ENCODE results near the gene TENM3.

DNA sequence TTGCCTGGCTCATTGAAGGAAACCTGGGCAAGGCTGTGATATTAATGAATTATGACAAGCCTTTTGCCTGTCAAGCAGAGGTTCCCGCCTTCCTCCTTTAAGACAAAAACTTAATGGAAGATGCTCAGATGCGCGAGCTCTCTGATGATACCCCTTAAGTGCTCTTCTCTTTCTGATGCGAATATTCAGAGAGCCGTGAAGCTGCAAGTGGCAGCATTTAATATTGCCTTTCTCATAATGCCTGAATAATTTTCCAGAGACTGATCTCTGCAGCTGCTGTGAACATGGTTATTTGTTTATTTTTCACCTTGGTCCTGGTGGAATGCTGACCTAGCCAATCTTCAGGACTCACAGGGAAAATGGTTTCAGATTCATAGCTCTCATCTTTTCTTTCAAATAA lies 251.8 kb downstream of the TENM3 start:
- TF ChIP-seq, protein P1, sequence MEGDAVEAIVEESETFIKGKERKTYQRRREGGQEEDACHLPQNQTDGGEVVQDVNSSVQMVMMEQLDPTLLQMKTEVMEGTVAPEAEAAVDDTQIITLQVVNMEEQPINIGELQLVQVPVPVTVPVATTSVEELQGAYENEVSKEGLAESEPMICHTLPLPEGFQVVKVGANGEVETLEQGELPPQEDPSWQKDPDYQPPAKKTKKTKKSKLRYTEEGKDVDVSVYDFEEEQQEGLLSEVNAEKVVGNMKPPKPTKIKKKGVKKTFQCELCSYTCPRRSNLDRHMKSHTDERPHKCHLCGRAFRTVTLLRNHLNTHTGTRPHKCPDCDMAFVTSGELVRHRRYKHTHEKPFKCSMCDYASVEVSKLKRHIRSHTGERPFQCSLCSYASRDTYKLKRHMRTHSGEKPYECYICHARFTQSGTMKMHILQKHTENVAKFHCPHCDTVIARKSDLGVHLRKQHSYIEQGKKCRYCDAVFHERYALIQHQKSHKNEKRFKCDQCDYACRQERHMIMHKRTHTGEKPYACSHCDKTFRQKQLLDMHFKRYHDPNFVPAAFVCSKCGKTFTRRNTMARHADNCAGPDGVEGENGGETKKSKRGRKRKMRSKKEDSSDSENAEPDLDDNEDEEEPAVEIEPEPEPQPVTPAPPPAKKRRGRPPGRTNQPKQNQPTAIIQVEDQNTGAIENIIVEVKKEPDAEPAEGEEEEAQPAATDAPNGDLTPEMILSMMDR (conservative IDR thresholded peaks at IDR 0.05): no peak
- TF ChIP-seq EZH2 (IDR thresholded peaks at IDR 0.05; ENCODE audit: low read depth): no peak
